ENCODE data around the gene CFAP61. TPM values are rescaled to one million over a fixed set of nuclear protein-coding genes. Genes with fewer than 3 reads are reported as not detected.

The CFAP61 gene
- total RNA-seq, 2 experiments from 2014 or later = not detected

DNA sequence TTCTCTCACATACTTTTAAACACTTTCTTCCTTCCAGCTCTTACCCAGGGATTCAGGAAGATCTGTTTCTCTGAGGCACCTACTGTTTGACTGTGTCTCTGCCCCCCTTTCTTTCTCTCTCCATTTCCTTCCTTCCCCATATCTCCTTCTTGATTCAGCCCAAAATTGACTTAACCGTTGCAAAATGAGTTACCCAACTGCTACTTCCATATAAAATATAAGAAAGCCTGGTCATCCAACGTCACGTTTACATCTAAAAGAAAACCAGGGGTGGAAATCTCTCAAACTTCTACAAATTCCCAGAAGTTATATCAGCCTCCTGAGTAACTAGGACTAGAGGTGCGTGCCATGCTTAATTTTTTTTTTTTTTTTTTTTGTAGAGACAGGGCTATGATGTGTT is 220.4 kb downstream of the CFAP61 start:
- ChIA-PET POLR2A (no interaction called here), CTCF (no interaction called here)
- DNase-seq (no peak), ATAC-seq (no peak)
- Mint-ChIP-seq H3K36me3 (ENCODE audit: low read depth) (no peaks in the 10 kb centered on the region), H3K4me1 (ENCODE audit: low read depth) (no peaks in the 10 kb centered on the region), H3K27ac (no peak overlapping the region), H3K4me3 (no peak overlapping the region), H3K27me3 (peaks cover 13% of the 10 kb centered on the region), H3K9me3 (no peaks in the 10 kb centered on the region)
- intact Hi-C loops (cut with micrococcal nuclease) = no loop called here
- no peak for TF ChIP-seq CTCF (IDR thresholded peaks at IDR 0.05)

GRCh38 chr20:20273286-20273685 is 221.0 kb downstream of the CFAP61 start:
- no peak for TF ChIP-seq CTCF (IDR thresholded peaks at IDR 0.05)
- ChIA-PET CTCF (no interaction called here), POLR2A (no interaction called here)
- no peaks in the 10 kb centered on the region for H3K9me3 Mint-ChIP-seq
- intact Hi-C loops (cut with micrococcal nuclease) = no loop called here
- no peak overlapping the region for H3K4me3 Mint-ChIP-seq
- peaks cover 17% of the 10 kb centered on the region for H3K27me3 Mint-ChIP-seq
- no peak for DNase-seq
- no peaks in the 10 kb centered on the region for H3K36me3 Mint-ChIP-seq (ENCODE audit: low read depth)
- no peak for ATAC-seq
- H3K27ac Mint-ChIP-seq = no peak overlapping the region
- no peaks in the 10 kb centered on the region for H3K4me1 Mint-ChIP-seq (ENCODE audit: low read depth)

DNA sequence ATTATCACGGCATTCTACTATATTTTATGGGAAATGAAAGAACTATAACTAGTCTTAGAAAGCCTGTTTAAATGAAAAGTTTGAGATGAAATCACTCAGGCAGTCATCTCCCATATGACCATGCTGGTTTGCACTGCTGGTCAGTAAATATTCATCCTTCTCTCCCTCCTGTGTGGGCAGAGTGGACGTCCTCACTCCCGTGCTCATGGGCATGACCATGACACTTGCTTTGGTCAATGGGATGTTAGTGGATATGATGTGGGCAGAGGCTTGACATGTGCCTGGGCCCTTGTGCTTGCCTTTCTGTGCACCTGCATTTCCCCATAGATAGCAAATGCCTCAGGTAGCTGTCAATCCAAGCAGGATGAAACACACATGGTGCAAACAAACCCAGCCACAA is 222.5 kb downstream of the CFAP61 start:
- Mint-ChIP-seq H3K4me1 (ENCODE audit: low read depth) (no peaks in the 10 kb centered on the region), H3K36me3 (ENCODE audit: low read depth) (no peaks in the 10 kb centered on the region), H3K27ac (no peak overlapping the region), H3K4me3 (no peak overlapping the region), H3K9me3 (no peaks in the 10 kb centered on the region), H3K27me3 (peaks cover 17% of the 10 kb centered on the region)
- DNase-seq (no peak), ATAC-seq (no peak)
- intact Hi-C loops (cut with micrococcal nuclease) = no loop called here
- TF ChIP-seq CTCF (IDR thresholded peaks at IDR 0.05) = no peak
- CTCF ChIA-PET = no interaction called here
- POLR2A ChIA-PET = no interaction called here

DNA sequence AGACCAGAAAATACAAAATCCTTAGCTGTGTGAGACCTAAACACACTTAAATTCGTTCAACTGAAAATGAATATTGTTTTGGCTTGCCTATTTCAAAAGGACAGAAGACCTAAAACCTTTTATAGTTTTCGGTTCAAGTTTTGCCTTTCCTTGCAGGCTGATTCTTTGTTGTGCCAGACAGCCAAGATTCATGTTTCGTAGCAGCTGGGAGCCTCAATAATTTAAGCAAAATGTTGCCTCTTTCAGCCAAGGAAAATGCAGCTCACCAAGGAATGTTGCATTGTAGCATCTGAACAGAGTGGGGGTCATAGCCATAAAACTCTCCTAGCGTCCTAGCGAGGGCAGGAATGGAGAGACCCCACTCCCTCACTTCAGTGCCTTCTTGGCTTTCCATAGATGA is 223.3 kb downstream of the CFAP61 start:
- no peaks in the 10 kb centered on the region for H3K36me3 Mint-ChIP-seq (ENCODE audit: low read depth)
- ChIA-PET POLR2A (no interaction called here), CTCF (no interaction called here)
- H3K9me3 Mint-ChIP-seq = no peaks in the 10 kb centered on the region
- peaks cover 18% of the 10 kb centered on the region for H3K27me3 Mint-ChIP-seq
- no peak for TF ChIP-seq CTCF (IDR thresholded peaks at IDR 0.05)
- no peak for DNase-seq
- intact Hi-C loops (cut with micrococcal nuclease) = no loop called here
- no peaks in the 10 kb centered on the region for H3K4me1 Mint-ChIP-seq (ENCODE audit: low read depth)
- no peak for ATAC-seq
- H3K4me3 Mint-ChIP-seq = no peak overlapping the region
- H3K27ac Mint-ChIP-seq = no peak overlapping the region

- DNase-seq (no peak), ATAC-seq (no peak)
- ChIA-PET CTCF (no interaction called here), POLR2A (no interaction called here)
- H3K27ac Mint-ChIP-seq = no peak overlapping the region
- H3K36me3 Mint-ChIP-seq (ENCODE audit: low read depth) = no peaks in the 10 kb centered on the region
- no peaks in the 10 kb centered on the region for H3K4me1 Mint-ChIP-seq (ENCODE audit: low read depth)
- peaks cover 18% of the 10 kb centered on the region for H3K27me3 Mint-ChIP-seq
- intact Hi-C loops (cut with micrococcal nuclease) = no loop called here
- no peaks in the 10 kb centered on the region for H3K9me3 Mint-ChIP-seq
- H3K4me3 Mint-ChIP-seq = no peak overlapping the region
- TF ChIP-seq CTCF (IDR thresholded peaks at IDR 0.05) = no peak
These were observed 224.6 kb downstream of the CFAP61 start for GRCh38 chr20:20276811-20277530.

Data from activated CD8-positive, alpha-beta T cell treated with anti-CD3 and anti-CD28 coated beads for 36 hours (primary cell).